Keratinocyte (primary cell): ENCODE data around the gene SNTB2. TPM values are rescaled to one million over a fixed set of nuclear protein-coding genes. Genes with fewer than 3 reads are reported as not detected.
A peak's percentile ranks its signal among the peaks of the same experiment; 100 is the strongest.

Source experiments
- DNase-seq: peaks from one replicate; pipeline ENCODE4 v3.0.0-alpha.2; 2011; ENCODE audit warnings: low read depth, missing footprints, low spot score
- FAIRE-seq: peaks from 2 replicates; lab custom pipeline; 2011; peaks lifted over from hg19 to GRCh38; lab: Jason Lieb, UNC
- H2AFZ ChIP-seq: 2 replicates; pipeline ENCODE4 v1.6.0; 2012; ENCODE audit warnings: low read length, control low read depth, inconsistent platforms; ENCODE audit not compliant: control insufficient read depth
- H3K27ac ChIP-seq: 2 replicates; pipeline ENCODE4 v1.5.1; 2011; ENCODE audit warnings: low read length; ENCODE audit not compliant: control insufficient read depth, insufficient read depth
- H3K27me3 ChIP-seq: 3 replicates; pipeline ENCODE4 v1.6.0; 2011; ENCODE audit warnings: low read length; ENCODE audit not compliant: control insufficient read depth, insufficient read depth; ENCODE audit errors: extremely low read depth
- H3K36me3 ChIP-seq, 2 experiments: 2 replicates in 1 of 2; 3 replicates in 1 of 2; pipeline ENCODE4 v1.5.1; 2011; ENCODE audit warnings: low read length in 2 of 2, mild to moderate bottlenecking in 1 of 2; ENCODE audit not compliant: control insufficient read depth in 2 of 2, insufficient read depth in 2 of 2; ENCODE audit errors: extremely low read depth in 1 of 2
- H3K4me1 ChIP-seq: 3 replicates; pipeline ENCODE4 v1.5.1; 2011; ENCODE audit warnings: low read length; ENCODE audit not compliant: control insufficient read depth, insufficient read depth; ENCODE audit errors: extremely low read depth
- H3K4me2 ChIP-seq: 3 replicates; pipeline ENCODE4 v1.6.0; 2011; ENCODE audit warnings: low read depth, low read length; ENCODE audit not compliant: control insufficient read depth, insufficient read depth; ENCODE audit errors: extremely low read depth
- H3K4me3 ChIP-seq, 3 experiments: fragments of 200-600 bp in 1 of 3; sonication (generic) in 1 of 3; 2 replicates in 2 of 3; 3 replicates in 1 of 3; pipeline ENCODE4 v1.5.1; 2011 to 2016; ENCODE audit warnings: low read length in 3 of 3, mild to moderate bottlenecking in 3 of 3, control low read depth in 2 of 3, inconsistent platforms in 1 of 3, low read depth in 1 of 3, mixed read lengths in 1 of 3, mixed run types in 1 of 3, moderate library complexity in 1 of 3; ENCODE audit not compliant: control insufficient read depth in 2 of 3, insufficient read depth in 2 of 3; ENCODE audit errors: extremely low read depth in 1 of 3
- H3K79me2 ChIP-seq: 2 replicates; pipeline ENCODE4 v1.6.0; 2012; ENCODE audit warnings: low read length; ENCODE audit not compliant: control insufficient read depth, insufficient read depth
- H3K9ac ChIP-seq: 3 replicates; pipeline ENCODE4 v1.6.0; 2011; ENCODE audit warnings: low read length; ENCODE audit not compliant: control insufficient read depth, insufficient read depth; ENCODE audit errors: extremely low read depth
- H3K9me1 ChIP-seq: 3 replicates; pipeline ENCODE4 v1.6.0; 2011; ENCODE audit warnings: low read length; ENCODE audit not compliant: control insufficient read depth, insufficient read depth; ENCODE audit errors: extremely low read depth
- H3K9me3 ChIP-seq: 2 replicates; pipeline ENCODE4 v1.5.1; 2012; ENCODE audit warnings: low read depth, low read length; ENCODE audit not compliant: control insufficient read depth
- H4K20me1 ChIP-seq: 3 replicates; pipeline ENCODE4 v1.6.0; 2011; ENCODE audit warnings: low read length; ENCODE audit not compliant: control insufficient read depth, insufficient read depth; ENCODE audit errors: extremely low read depth
- EZH2 ChIP-seq: IDR thresholded peaks from one replicate; pipeline ENCODE4 v1.6.1; 2012; ENCODE audit warnings: inconsistent platforms, mild to moderate bottlenecking, low read length, moderate library complexity
- dilution Hi-C: fragments of 300-500 bp; cut with MboI; formaldehyde crosslinking; loops from one replicate; pipeline ENCODE4 v1.7.0; 2020; ENCODE audit warnings: low sequenced_read_pairs; ENCODE audit not compliant: extremely low pct_ligation_motif_present
- polyA plus RNA-seq, 5 experiments: library from polyadenylated mRNA; depleted of rRNA in 3 of 5; stranded (reverse) in 3 of 5; stranded (forward) in 1 of 5; unstranded in 1 of 5; fragments of >200 nt; gene quantifications; 1 replicate in 1 of 5; 2 replicates in 3 of 5; 3 replicates in 1 of 5; pipeline versions ENCODE4 v1.2.1 to v1.2.3, GENCODE V29; 2011 to 2012; ENCODE audit warnings: missing spikeins in 2 of 5, low read depth in 1 of 5, low replicate concordance in 1 of 5
- TF ChIP-seq, protein P1 (sequence below), 3 experiments: IDR thresholded peaks in 1 of 3; conservative IDR thresholded peaks in 1 of 3; optimal IDR thresholded peaks in 1 of 3; 2 replicates in 2 of 3; 3 replicates in 1 of 3; pipeline versions ENCODE3 to v1.5.1; 2011; ENCODE audit warnings: low read length in 3 of 3, mild to moderate bottlenecking in 3 of 3, moderate library complexity in 2 of 3, control low read depth in 1 of 3, inconsistent platforms in 1 of 3; ENCODE audit not compliant: insufficient read depth in 2 of 3; ENCODE audit errors: extremely low read depth in 1 of 3

SNTB2 gene
- polyA plus RNA-seq, 1 donor (not counting 4 experiments of a cell fraction or from before 2014, with no cell fraction given) = 15.9 TPM

DNA sequence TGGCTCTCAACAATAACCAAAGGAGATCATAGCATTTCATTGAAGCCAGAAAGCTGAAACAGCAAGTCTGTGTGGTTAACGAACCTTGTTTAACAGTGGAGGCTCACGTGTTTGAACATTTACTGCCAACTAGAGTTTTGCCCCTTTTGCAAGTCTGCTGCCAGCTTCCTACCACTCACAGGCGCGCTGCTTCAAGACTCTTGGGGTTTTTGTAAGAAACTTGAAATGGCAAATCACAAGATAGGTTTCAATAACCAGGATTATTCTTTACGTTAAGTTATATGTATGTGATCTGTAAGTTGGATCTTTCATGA is 1.2 kb downstream of the SNTB2 start:
- Histone ChIP-seq H3K9ac (peak overlapping the region; percentile 75), H3K9me3 (no peaks in the 10 kb centered on the region), H3K27ac (peak overlapping the region; percentile 58), H3K4me2 (peak overlapping the region; percentile 81), H3K4me3 (peak overlapping the region; percentile 63 to 85 (median 66)), H3K9me1 (no peaks in the 10 kb centered on the region), H3K36me3 (no peaks in the 10 kb centered on the region), H3K27me3 (no peaks in the 10 kb centered on the region), H2AFZ (peak overlapping the region; percentile 3), H3K79me2 (peaks cover 49% of the 10 kb centered on the region), H4K20me1 (no peaks in the 10 kb centered on the region), H3K4me1 (peaks cover 43% of the 10 kb centered on the region)
- dilution Hi-C loops = no loop called here
- DNase-seq (no peak), FAIRE-seq (no peak)
- no peak for TF ChIP-seq EZH2
- TF ChIP-seq, protein P1, sequence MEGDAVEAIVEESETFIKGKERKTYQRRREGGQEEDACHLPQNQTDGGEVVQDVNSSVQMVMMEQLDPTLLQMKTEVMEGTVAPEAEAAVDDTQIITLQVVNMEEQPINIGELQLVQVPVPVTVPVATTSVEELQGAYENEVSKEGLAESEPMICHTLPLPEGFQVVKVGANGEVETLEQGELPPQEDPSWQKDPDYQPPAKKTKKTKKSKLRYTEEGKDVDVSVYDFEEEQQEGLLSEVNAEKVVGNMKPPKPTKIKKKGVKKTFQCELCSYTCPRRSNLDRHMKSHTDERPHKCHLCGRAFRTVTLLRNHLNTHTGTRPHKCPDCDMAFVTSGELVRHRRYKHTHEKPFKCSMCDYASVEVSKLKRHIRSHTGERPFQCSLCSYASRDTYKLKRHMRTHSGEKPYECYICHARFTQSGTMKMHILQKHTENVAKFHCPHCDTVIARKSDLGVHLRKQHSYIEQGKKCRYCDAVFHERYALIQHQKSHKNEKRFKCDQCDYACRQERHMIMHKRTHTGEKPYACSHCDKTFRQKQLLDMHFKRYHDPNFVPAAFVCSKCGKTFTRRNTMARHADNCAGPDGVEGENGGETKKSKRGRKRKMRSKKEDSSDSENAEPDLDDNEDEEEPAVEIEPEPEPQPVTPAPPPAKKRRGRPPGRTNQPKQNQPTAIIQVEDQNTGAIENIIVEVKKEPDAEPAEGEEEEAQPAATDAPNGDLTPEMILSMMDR (optimal IDR thresholded peaks at IDR 0.05 in 1 of 3, IDR thresholded peaks at IDR 0.05 in 1 of 3, conservative IDR thresholded peaks at IDR 0.05 in 1 of 3; ENCODE audit: extremely low read depth in 1 of 3, insufficient read depth in 2 of 3, low read length in 3 of 3) = no peak

DNA sequence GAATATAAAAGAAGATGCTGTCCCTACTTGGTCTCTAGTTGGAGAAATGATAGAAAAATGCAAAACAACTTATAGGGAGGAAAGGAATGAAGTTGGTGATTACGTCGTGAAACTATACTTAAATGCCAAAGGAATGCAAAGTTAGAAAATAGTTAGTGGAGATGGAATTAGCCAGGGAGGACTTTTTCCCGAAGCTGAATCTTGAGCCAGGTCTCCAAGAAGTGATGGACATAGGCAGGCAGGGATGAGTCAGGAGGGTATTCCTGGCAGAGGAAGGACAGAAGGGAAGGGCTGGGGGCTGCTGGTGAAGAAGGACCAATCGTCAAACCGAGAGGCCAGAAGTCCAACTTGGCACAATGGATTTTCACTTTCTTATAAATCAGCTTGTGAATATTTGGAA is 1.8 kb downstream of the SNTB2 start:
- H3K9ac ChIP-seq = peak overlapping the region; percentile 75
- TF ChIP-seq, protein P1 (optimal IDR thresholded peaks at IDR 0.05 in 1 of 3, IDR thresholded peaks at IDR 0.05 in 1 of 3, conservative IDR thresholded peaks at IDR 0.05 in 1 of 3; ENCODE audit: extremely low read depth in 1 of 3, insufficient read depth in 2 of 3, low read length in 3 of 3) = no peak
- TF ChIP-seq EZH2 = no peak
- H4K20me1 ChIP-seq = no peaks in the 10 kb centered on the region
- H3K9me3 ChIP-seq = no peaks in the 10 kb centered on the region
- peak overlapping the region; percentile 63 to 85 (median 66) for H3K4me3 ChIP-seq
- dilution Hi-C loops = no loop called here
- H3K79me2 ChIP-seq = peaks cover 52% of the 10 kb centered on the region
- H3K27me3 ChIP-seq = no peaks in the 10 kb centered on the region
- peaks cover 37% of the 10 kb centered on the region for H3K4me1 ChIP-seq
- FAIRE-seq = no peak
- H3K9me1 ChIP-seq = no peaks in the 10 kb centered on the region
- no peak overlapping the region for H2AFZ ChIP-seq
- no peak for DNase-seq
- H3K27ac ChIP-seq = peak overlapping the region; percentile 58
- no peaks in the 10 kb centered on the region for H3K36me3 ChIP-seq
- H3K4me2 ChIP-seq = peak overlapping the region; percentile 81
